Central memory CD4-positive, alpha-beta T cell (primary cell): ENCODE data around the gene LCN9.
A peak's percentile ranks its signal among the peaks of the same experiment; 100 is the strongest.

Experiments used
- DNase-seq: peaks from one replicate; pipeline ENCODE4 v3.0.0; 2022

The LCN9 gene

DNA sequence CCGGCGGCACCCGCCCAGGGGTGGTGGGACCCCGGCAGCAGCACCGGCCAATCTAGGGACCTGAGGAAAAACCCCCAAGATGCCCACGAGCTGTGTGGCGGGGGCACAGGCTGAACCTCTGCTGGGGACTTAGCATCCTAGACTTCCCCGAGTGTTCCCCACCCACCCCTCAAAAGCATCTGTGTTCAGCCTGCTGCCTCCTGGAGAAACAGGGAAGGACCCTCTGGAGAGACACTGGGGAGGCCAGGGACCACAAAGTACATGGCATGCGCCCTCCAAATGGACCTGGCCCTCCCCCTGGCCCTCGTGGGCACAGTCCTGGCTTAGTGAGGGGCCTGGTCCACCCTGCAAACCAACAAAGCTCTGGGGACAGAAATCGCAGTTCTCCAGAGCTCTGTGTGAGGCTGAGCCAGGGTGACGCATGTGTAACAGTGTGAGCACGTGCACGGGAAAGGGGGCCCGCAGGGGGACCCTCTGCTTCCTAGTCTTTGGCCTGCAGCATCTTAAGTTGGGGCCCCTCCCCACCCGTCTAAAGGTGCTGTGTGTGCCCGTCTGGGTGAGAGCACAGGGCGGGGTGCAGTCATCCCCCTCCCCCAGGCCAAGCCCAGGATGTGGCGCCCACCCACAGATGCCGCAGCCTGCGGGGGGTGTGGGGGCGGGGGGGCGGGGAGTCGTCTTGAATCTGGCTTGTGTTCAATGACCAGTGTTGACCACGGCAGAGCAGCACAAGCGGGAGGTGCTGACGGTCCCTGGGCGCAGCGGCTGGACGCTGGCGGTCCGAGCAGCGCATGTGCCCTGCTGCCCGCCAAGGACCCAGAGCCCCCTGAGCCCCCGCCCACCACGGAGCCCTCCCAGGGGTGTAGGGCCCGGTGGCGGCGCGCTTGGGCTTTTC lies 38.2 kb downstream of the LCN9 start:
- DNase-seq, result no peak

DNA sequence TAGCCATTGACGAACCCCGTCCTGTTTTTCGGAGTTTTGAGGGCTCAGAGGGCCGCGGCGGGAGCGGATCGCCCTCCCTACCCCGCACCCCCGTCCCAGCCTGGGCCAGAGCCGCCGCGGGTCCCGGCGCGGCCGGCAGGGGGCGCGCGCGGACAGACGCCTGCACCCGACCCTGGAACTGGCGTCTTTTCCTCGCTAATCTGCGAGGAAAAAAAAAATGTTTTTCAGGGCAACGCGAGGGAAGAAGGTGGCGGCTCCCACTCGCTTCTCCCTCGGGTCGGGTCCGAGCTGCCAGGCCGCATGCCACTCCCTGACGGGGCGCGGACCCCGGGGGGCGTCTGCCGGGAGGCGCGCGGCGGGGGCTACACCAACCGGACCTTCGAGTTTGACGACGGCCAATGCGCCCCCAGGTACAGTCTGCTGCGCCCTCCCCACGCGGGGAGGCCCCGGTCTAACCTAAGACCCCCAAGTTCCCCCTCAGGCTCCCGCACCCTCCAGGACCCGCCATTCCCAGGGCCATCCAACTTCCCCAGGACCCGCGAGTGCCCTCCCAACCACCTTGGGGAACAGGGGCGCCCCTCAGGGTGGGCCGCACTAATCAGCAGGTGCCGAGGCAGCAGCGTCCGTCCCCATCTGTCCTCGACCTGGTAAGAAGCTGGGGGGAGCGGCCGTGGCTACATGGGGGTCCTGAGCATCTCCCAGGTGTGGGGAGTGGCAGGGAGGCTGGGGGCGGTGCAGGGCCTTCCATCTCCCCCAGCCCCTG lies 39.0 kb downstream of the LCN9 start, which contains the start of gene KCNT1:
Gene KCNT1 (plus strand): TSS at position 227 of the 763 bp plus-strand sequence. CDS start 74 bp downstream, at position 301.
- DNase-seq, result peak; percentile 17

DNA sequence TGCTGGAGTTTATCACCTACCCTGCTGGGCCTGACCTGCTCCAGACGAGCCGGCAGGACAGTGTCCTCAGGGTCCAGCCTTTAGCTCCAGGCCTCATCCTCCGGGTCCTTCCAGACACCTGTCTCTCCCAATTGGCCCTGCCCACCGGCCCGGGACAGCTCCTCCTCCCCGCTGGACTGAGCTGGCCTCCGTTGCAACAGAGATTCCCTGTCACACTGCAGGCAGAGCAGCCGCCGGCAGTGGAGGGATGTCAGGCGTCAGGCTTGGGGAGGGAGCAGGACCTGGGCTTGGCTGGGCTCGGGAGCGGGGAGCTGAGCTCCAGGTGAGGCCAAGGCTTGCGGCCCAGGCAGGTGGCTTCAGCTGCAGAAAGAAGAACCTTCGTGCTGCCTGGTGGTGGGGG lies 40.6 kb downstream of the LCN9 start:
- DNase-seq, result no peak

DNA sequence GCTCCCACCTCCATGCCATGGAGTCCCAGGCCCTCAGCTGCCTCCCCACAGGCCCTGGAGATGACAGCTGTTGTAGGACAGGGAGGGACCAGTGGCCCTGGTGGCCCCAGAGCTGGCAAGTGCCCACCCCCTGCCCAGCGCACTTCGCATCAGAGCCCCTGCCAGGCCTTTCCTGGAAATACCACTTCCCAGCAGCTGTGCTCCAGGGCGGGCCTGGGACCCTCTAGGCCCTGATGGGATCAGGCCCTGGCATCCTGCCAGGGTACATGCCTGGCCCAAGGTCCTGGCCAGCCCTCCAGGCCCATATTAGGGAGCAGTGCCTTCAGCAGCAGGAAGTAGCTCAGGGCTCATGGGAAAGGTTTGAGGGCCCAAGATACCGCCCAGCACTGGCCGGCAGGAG lies 41.4 kb downstream of the LCN9 start:
- no peak for DNase-seq

DNA sequence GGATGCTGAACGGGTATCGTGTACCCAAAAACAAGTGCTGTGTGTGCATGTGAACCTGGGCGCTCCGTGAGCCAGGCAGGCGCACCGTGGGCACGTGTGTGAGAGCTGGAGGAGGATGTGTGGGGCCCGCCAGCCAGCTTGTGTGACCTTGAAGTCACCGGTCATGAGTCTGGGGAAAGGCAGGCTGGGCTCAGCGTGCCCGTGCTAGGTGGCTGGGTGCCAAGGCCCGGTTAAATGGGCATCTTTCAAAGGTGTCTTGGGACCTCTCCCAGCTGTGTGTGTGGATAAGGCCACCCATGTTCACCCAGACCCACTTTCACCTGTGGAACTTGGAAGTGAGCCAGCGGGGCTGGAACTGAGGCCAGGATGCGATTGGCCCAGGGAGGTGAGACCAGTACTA lies 42.3 kb downstream of the LCN9 start:
- DNase-seq, result no peak

DNA sequence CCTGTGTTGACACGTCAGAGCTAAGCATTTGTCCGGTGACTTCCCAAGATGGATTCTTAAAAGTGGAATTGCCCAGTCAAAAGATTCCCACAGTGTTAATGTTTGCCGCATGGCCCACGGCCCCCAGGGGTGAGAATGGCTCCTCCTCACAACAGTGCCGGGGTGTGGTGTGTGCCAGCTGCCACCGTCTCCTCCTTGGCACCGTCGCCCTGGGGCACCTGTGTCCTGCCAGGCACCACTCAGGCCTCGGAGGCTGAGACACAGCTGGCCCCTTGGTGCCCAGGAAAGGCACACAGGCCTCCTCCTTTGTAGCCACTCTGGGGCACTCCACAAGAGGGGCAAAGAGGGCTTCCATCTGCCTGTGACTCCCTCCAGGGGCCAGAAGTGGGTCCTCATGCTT lies 43.2 kb downstream of the LCN9 start:
- DNase-seq, result no peak

DNA sequence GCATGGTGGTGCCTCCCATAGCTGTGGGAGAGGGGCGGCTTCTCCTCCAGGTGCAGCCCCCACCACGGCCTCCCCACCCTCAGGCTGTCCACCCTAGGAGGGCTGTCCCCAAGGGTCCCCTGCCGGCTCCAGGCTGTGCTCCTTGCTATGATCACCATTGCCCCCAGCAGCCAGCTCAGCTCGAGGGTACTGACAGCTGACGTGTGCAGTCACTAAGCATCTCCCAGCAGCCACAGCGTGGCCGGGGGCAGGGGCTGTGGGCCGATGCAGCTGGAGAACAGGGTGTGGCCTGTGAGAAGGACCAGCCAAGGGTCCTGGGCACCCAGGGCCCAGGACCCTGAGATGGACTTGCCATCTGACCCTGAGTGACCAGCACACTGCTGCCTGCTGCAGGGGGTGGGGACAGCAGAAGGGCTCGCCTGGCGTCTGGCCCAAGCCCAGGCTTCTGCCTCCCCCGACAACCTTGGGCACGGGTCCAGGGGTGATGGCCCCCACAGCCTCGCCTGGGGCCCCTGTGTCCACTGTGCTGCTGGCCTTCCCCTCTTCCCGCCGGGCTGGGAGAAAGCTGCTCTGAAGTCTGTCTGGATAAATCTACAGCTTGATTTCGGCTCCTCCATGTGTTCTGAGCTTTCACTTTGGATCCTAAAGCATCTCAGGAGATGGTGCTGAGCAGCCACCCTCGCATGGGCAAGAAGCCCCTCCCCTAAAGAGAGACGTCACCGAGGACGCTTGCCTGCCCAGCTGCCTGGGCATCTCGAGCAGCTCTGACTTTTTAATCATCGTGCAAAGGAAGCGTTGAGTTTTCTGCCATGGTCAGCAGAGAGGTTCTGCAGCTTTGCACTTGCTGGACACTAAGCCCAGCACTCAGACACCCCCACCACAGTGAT lies 44.4 kb downstream of the LCN9 start:
- DNase-seq, result no peak

DNA sequence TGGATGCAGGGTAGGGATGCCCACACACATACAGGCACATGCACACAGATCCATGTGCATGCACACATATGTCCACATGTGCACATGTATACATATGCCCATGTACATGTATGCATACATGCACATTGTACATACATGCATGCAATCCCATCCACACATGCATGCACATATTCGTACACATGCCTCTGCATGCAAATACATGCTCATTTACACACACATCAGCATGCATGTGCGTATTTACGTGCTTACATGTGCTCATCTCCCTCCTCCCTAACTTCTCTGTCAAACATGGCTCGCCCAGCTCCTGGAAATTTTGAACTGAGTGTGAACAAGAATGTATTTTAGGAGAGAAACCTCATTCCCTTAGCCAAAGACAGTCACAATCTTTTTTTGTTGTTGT lies 45.1 kb downstream of the LCN9 start:
- DNase-seq, result no peak

DNA sequence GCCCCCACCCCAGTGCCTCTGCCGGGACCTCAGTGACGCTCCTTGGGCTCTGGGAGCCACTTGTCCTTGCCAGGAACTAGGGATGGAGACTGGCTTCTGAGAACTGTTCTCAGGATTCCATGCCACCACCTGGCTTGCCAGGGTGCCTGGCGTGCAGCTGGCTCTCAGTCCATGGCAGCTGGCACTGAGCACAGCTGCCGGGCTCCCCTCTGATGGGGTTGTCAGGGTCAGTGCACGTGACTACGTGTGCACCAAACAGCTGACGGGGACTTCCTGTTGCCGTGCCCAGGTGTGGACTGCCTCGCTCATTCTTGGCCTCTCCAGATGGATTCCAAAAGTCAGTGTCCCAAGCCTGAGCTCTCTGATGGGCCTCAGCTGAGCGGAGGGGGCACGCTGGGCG lies 48.3 kb downstream of the LCN9 start:
- no peak for DNase-seq

DNA sequence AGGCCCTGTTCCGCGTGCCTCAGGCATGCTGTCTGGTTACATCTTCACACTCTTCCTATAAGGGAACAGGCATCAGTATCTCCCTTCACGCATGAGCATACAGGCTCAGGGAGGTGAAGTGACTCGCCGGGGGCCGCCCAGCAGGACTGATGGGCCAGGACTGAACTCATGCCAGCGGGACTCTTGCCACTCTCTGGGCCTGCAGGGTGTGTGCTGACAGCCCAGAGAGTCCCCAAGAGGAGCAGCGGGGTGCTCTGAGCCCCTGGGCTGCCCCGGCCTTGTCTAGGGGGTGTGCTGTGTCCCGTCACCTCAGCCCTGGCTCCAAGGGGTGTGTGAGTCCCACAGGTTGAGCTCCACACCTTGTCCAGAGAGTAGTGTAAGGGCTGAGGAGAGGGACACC lies 48.8 kb downstream of the LCN9 start:
- DNase-seq, result no peak

DNA sequence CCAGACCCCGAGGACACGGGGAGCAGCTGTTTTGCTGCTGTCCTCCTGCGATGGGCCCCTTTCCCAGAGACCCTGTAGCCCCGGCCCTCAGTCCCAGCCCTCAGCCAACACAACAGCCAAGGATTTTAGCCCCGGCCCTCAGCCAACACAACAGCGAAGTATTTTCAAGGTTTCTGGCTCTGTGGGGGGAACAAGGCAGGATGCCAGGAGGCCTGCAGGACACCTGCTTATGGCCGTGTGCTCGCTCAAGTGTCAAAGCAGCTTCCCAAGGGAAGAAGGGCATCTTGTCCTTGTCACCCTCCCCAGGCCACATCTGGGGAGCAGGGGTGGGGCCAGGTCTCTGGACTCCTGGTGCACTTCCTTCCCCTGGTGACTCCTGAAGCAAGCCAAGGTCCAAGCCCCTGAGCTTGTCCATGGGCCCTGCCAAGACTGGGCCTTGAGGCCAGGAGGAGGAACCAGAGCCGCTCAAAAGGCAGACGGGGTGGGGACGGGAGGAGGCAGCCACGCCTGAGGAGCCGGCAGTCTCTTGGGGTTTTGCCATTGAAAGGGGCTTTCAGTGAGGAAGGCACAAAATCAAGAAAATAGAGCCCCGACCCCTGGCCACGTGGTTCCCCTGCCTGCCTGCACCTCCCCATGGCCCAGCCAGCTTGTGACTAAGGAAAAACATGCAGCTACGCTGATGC lies 49.6 kb downstream of the LCN9 start:
- no peak for DNase-seq

DNA sequence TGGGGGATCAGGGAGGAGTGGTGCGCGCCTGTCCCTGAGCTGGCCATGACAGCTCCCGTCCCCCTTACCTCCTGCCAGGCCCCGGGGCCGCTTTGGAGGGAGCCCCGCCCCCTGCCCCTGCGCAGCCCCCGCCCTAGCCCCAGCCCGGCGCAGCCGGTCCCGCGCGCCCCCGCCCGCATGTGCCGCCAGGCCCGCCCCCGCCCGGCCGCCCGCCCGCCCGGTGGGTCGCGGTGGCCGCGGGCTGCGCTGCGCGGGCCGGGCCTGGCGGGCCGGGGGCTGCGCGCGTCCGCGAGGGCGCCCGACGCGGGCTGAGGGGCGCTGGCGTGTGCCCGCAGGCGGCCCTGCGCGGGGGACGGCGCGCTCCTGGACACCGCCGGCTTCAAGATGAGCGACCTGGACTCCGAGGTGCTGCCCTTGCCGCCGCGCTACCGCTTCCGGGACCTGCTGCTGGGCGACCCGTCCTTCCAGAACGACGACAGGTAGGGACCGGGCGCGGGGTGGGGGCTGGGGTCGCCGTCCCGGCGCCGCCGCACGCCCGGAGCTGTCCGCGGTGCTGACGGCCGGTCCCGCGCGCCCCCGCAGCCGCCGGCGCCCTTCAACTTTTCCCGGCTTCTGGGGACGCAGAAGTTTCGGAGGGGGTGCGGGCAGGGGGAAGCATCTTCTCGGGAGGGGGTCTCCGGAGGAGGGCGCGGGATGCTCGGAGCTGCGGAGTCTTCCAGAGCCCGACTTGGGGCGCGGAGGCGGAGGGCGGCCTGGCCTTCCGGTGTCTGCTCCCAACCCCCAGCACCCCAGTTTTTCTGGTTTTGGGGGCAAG lies 51.3 kb downstream of the LCN9 start:
- DNase-seq, result no peak

DNA sequence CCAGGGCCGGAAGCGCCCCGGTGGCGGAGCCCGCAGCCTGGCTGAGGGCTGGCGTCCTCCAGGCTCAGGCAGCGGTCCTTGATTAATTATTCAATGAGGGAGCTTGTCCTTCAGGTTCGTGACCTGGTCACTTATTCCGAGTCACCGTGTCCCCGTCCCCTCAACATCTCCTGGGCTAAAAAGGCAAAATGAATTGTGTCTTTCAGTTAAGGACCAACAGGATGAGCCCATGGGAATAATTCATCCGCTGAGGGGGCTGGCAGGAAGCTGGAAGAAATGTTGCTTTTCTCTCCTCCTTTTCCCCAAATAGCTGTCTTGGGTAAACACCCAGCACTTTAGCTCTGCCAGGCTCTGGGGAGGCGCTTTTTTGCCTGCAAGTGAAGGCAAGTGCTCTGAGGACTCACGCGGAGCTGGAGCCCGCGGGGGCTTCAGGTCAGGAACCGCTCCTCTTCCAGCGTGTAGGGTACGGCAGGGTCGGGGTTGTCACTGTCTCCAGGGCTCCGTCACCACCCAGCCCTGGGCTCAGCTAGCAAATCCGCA lies 52.0 kb downstream of the LCN9 start:
- no peak for DNase-seq

DNA sequence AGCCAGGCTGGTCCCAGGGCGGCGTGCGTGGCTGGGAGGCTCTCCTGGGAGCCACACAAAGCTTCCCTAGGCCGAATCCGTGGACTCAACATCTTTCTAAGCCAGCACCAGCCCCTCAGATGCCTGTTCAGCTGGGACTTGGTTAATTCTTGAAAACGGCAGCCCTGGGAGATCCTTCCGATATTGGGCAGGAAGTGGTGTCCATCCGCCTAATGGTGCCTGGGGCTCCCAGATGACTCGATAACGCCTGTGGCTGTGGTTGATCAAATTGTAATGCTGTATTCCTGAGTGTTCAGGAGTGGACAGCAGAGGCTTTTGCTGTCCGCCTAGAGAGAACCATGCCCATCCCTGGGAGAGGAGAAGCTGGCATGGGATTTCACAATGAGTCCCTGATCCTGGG lies 52.9 kb downstream of the LCN9 start:
- no peak for DNase-seq
